ENCODE data around the gene EBF4. TPM values are rescaled to one million over a fixed set of nuclear protein-coding genes. Genes with fewer than 3 reads are reported as not detected.

The EBF4 gene
- total RNA-seq, 6 experiments from 2014 or later = 0.14 to 0.48 (median 0.46) TPM; not detected in 3

- Mint-ChIP-seq H3K4me3 (no peak overlapping the region), H3K9me3 (no peaks in the 10 kb centered on the region), H3K4me1 (ENCODE audit: low read depth) (peaks cover 7% of the 10 kb centered on the region; the same call in 1 of the 2 replicates), H3K27me3 (ENCODE audit: insufficient read depth) (peaks cover 21% of the 10 kb centered on the region), H3K36me3 (ENCODE audit: low read depth) (no peaks in the 10 kb centered on the region), H3K27ac (no peak overlapping the region)
- TF ChIP-seq CTCF (IDR thresholded peaks at IDR 0.05) = no peak
- no peak for DNase-seq
Measured at GRCh38 chr20:2778602-2779321, 86.2 kb downstream of the EBF4 start.

- no peak; the same call in 1 of the 2 replicates for TF ChIP-seq CTCF (IDR thresholded peaks at IDR 0.05)
- no peaks in the 10 kb centered on the region for H3K36me3 Mint-ChIP-seq (ENCODE audit: low read depth)
- H3K27me3 Mint-ChIP-seq (ENCODE audit: insufficient read depth) = peaks cover 27% of the 10 kb centered on the region
- no peaks in the 10 kb centered on the region for H3K4me1 Mint-ChIP-seq (ENCODE audit: low read depth)
- no peak overlapping the region for H3K4me3 Mint-ChIP-seq
- no peak for DNase-seq
- no peaks in the 10 kb centered on the region for H3K9me3 Mint-ChIP-seq
- no peak overlapping the region for H3K27ac Mint-ChIP-seq
Measured at GRCh38 chr20:2780948-2781347, 88.4 kb downstream of the EBF4 start.

- peaks cover 27% of the 10 kb centered on the region for H3K27me3 Mint-ChIP-seq (ENCODE audit: insufficient read depth)
- DNase-seq = no peak
- no peaks in the 10 kb centered on the region for H3K4me1 Mint-ChIP-seq (ENCODE audit: low read depth)
- no peak overlapping the region for H3K27ac Mint-ChIP-seq
- no peak overlapping the region for H3K4me3 Mint-ChIP-seq
- H3K36me3 Mint-ChIP-seq (ENCODE audit: low read depth) = no peaks in the 10 kb centered on the region
- no peak for TF ChIP-seq CTCF (IDR thresholded peaks at IDR 0.05)
- H3K9me3 Mint-ChIP-seq = no peaks in the 10 kb centered on the region
Measured at GRCh38 chr20:2783908-2784566, 91.5 kb downstream of the EBF4 start.

GRCh38 chr20:2793471-2793870, 100.9 kb downstream of the EBF4 start:
- Mint-ChIP-seq H3K9me3 (no peaks in the 10 kb centered on the region), H3K36me3 (ENCODE audit: low read depth) (no peaks in the 10 kb centered on the region), H3K4me1 (ENCODE audit: low read depth) (no peaks in the 10 kb centered on the region), H3K4me3 (no peak overlapping the region), H3K27ac (no peak overlapping the region), H3K27me3 (ENCODE audit: insufficient read depth) (peaks cover 22% of the 10 kb centered on the region)
- no peak for TF ChIP-seq CTCF (IDR thresholded peaks at IDR 0.05)
- no peak for DNase-seq

GRCh38 chr20:2794202-2794748, 101.7 kb downstream of the EBF4 start:
- no peak for TF ChIP-seq CTCF (IDR thresholded peaks at IDR 0.05)
- Mint-ChIP-seq H3K4me3 (no peak overlapping the region), H3K27ac (no peak overlapping the region), H3K36me3 (ENCODE audit: low read depth) (no peaks in the 10 kb centered on the region), H3K27me3 (ENCODE audit: insufficient read depth) (peaks cover 27% of the 10 kb centered on the region), H3K4me1 (ENCODE audit: low read depth) (0 out of 2 replicates have a peak, but pooled peaks cover 1% of the 10 kb centered on the region), H3K9me3 (no peaks in the 10 kb centered on the region)
- DNase-seq = no peak
